K562 (cell line): ENCODE data around the gene CTNS. TPM values are rescaled to one million over a fixed set of nuclear protein-coding genes. Genes with fewer than 3 reads are reported as not detected.

Experiments
- ATAC-seq: fragments of 200-7000 bp; cut with Tn5 transposase; 3 replicates; pipeline ENCODE4 v1.9.1; 2020; ENCODE audit warnings: moderate library complexity
- BruUV-seq: library from RNA; stranded (reverse); fragments of 400-500 nt; replicated peaks from 2 replicates; lab custom pipeline; 2021; lab: Mats Ljungman, UMichigan
- CTCF ChIA-PET: fragments of 300-600 bp; formaldehyde crosslinking; extraction: SDS; loops from one replicate; lab custom pipeline; 2021; ENCODE audit warnings: low intra/inter-chr PET ratio; lab: Yijun Ruan, JAX
- POLR2A ChIA-PET: fragments of 300-600, 350-650 bp; sonication (Branson Sonifier 250); formaldehyde crosslinking; extraction: SDS; loops from one replicate; lab custom pipeline; 2021; ENCODE audit warnings: antibody characterized with exemption, inconsistent platforms; lab: Yijun Ruan, JAX
- DNase-seq, 4 experiments: peaks; one replicate each; pipeline versions ENCODE4 v3.0.0 to v3.0.0-alpha.2; 2011 to 2018; ENCODE audit warnings: low spot score in 3 of 4, mixed read lengths in 3 of 4; ENCODE audit errors: extremely low read depth in 1 of 4
- FAIRE-seq: peaks from 2 replicates; lab custom pipeline; 2011; peaks lifted over from hg19 to GRCh38; lab: Jason Lieb, UNC
- H2AFZ ChIP-seq: 2 replicates; pipeline ENCODE4 v1.6.0; 2011; ENCODE audit warnings: low read depth, low read length, control low read depth, inconsistent platforms
- H3K27ac ChIP-seq: fragments of 200-600 bp; 3 replicates; pipeline ENCODE4 v1.8.0; 2011; ENCODE audit warnings: low read depth, mild to moderate bottlenecking, control low read depth, inconsistent platforms, low read length, moderate library complexity, mixed read lengths; ENCODE audit errors: extremely low read depth
- H3K27me3 ChIP-seq, 2 experiments: fragments of 300-600 bp in 1 of 2; 2 replicates in 1 of 2; 3 replicates in 1 of 2; pipeline versions ENCODE4 v1.6.0 to v1.8.0; 2011; ENCODE audit warnings: inconsistent platforms in 2 of 2, low read length in 2 of 2, mild to moderate bottlenecking in 1 of 2, mixed read lengths in 1 of 2, moderate library complexity in 1 of 2; ENCODE audit not compliant: control insufficient read depth in 2 of 2, insufficient read depth in 2 of 2
- H3K36me3 ChIP-seq: fragments of 300-600 bp; 3 replicates; pipeline ENCODE4 v1.8.0; 2011; ENCODE audit warnings: mild to moderate bottlenecking, low read length, inconsistent platforms; ENCODE audit not compliant: control insufficient read depth, insufficient read depth
- H3K4me1 ChIP-seq, 2 experiments: fragments of 200-600 bp in 1 of 2; replicated peaks in 1 of 2; 2 replicates in 1 of 2; 3 replicates in 1 of 2; pipeline versions ENCODE4 v1.5.1 to v1.8.0; 2011; ENCODE audit warnings: inconsistent platforms in 2 of 2, low read length in 2 of 2, mild to moderate bottlenecking in 1 of 2, mixed read lengths in 1 of 2, moderate library complexity in 1 of 2; ENCODE audit not compliant: control insufficient read depth in 2 of 2, insufficient read depth in 2 of 2
- H3K4me2 ChIP-seq: 2 replicates; pipeline ENCODE4 v1.6.1; 2011; ENCODE audit warnings: low read length, control low read depth, inconsistent platforms, mixed read lengths; ENCODE audit not compliant: insufficient read depth
- H3K4me3 ChIP-seq: fragments of 200-600 bp; sonication (generic), shearing (Covaris generic); 2 replicates; pipeline ENCODE4 v1.5.1; 2016; ENCODE audit warnings: control low read depth, inconsistent platforms
- H3K79me2 ChIP-seq: fragments of 200-600 bp; 3 replicates; pipeline ENCODE4 v1.8.0; 2011; ENCODE audit warnings: low read length, inconsistent platforms; ENCODE audit not compliant: control insufficient read depth, insufficient read depth
- H3K9ac ChIP-seq, 2 experiments: 2 replicates each; pipeline versions ENCODE4 v1.6.0 to v1.6.1; 2011; ENCODE audit warnings: low read depth in 2 of 2, low read length in 2 of 2, control low read depth in 1 of 2, inconsistent platforms in 1 of 2, mild to moderate bottlenecking in 1 of 2, mixed read lengths in 1 of 2; ENCODE audit not compliant: insufficient read depth in 1 of 2
- H3K9me1 ChIP-seq: one replicate; pipeline ENCODE4 v1.6.0; 2011; ENCODE audit warnings: inconsistent platforms, mild to moderate bottlenecking, low read length, moderate library complexity; ENCODE audit not compliant: control insufficient read depth, insufficient read depth
- H3K9me3 ChIP-seq: replicated peaks from 2 replicates; pipeline ENCODE4 v1.5.1; 2011; ENCODE audit warnings: low read depth, low read length, inconsistent platforms; ENCODE audit not compliant: control insufficient read depth, insufficient read depth
- H4K20me1 ChIP-seq: replicated peaks from 2 replicates; pipeline ENCODE4 v1.6.1; 2011; ENCODE audit warnings: low read length, inconsistent platforms, mixed read lengths; ENCODE audit not compliant: control insufficient read depth, insufficient read depth
- ZNF282 ChIP-seq: sonication (generic); formaldehyde crosslinking; IDR thresholded peaks from 2 replicates; pipeline ENCODE4 v1.8.1; 2023; ENCODE audit warnings: missing genetic modification reagents
- WGBS: fragments of 100-300 bp; shearing (Covaris generic); methylation state at CpG from one replicate; pipeline ENCODE4 v1.1.6; 2016; ENCODE audit warnings: low coverage, mixed read lengths; ENCODE audit not compliant: insufficient coverage; ENCODE audit errors: missing lambda C conversion rate; 5-methylcytosine and 5-hydroxymethylcytosine counted together
- in situ Hi-C: fragments of 300-500 bp; cut with MboI; formaldehyde crosslinking; loops from 4 replicates; pipeline ENCODE4 v1.15.0; 2018; ENCODE audit warnings: inconsistent platforms, mixed read lengths
- intact Hi-C: fragments of 100-400 bp; cut with micrococcal nuclease; formaldehyde crosslinking; loops from 2 replicates; pipeline ENCODE4 v1.14.2; 2022
- polyA plus RNA-seq, 8 experiments: library from polyadenylated mRNA; depleted of rRNA in 4 of 8; stranded (reverse) in 5 of 8; unstranded in 3 of 8; fragments of >200 nt; fragmentation: Nextera tagmentation in 2 of 8; fragmentation: Illumina TruSeq in 1 of 8; extraction: Ambion mirVana in 2 of 8; extraction: Trizol in 1 of 8; gene quantifications; 2 replicates each; pipeline versions ENCODE4 v1.2.1 to v1.2.3, GENCODE V29; 2011 to 2014; ENCODE audit warnings: inconsistent platforms in 1 of 8, missing spikeins in 1 of 8
- total RNA-seq, 7 experiments: library from RNA; depleted of rRNA in 6 of 7; stranded (reverse); fragments of >200 nt in 6 of 7; fragmentation: Illumina TruSeq in 2 of 7; extraction: Trizol in 2 of 7; gene quantifications; 2 replicates each; pipeline versions ENCODE4 v1.2.1 to v1.2.3, GENCODE V29; 2011 to 2021; ENCODE audit warnings: low replicate concordance in 1 of 7
- TF ChIP-seq, protein P1 (sequence below): sonication (generic); formaldehyde crosslinking; IDR thresholded peaks from 2 replicates; pipeline ENCODE4 v1.8.1; 2023; ENCODE audit warnings: missing genetic modification reagents, mild to moderate bottlenecking, borderline replicate concordance

CTNS gene
- total and polyA plus RNA-seq, 9 of the 15 experiments (the other 6 are each of a cell fraction or from before 2014, with no cell fraction given): 0.66 to 8.4 (median 4.9) TPM

DNA sequence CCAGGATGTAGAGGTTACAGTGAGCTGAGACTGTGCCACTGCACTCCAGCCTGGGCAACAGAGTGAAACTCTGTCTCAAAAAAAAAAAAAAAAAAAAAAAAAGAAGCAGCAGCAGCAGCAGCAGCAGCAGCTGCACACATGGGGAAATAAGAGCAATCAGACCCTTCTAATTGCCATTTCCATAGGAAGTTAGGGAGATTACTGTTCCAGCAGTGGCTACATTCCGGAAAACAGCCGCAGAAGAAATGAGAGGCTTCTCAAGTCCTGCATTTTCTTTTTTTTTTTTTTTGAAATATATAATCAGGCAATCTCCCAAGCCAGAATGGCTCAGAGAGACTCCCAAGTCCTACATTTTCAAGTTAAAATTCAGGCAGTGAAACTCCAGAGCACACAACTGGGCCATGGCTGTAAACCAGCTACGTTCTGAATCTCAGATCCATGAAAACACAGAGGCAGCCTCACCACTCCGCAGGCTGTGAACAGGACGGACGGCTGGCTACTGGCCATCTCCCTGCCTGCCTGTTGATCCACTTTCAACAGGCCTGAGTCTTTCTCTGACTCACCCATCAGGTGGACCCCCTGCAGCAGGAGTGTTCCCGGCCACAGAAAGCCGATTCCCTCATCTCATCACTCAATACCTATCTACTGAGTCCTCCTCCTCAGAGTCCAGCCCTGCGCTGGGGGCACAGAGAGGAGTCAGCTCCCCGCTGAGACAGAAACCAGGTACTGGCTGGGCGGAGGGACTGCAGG, 42.3 kb upstream of the CTNS start:
- POLR2A ChIA-PET: interaction anchor here (0.6 kb wide), 1 partner anchor 736 kb away, joined by 3 read pairs; no protein-coding TSS in a partner anchor
- intact Hi-C loops: no loop called here

More for the DNA sequence above, 42.3 kb upstream of the CTNS start:
- H3K9ac ChIP-seq: no peak overlapping the region
- 7% methylated on average over 8 of the region's 11 CpGs for WGBS
- H3K9me3 ChIP-seq: no peaks in the 10 kb centered on the region
- H3K9me1 ChIP-seq: no peaks in the 10 kb centered on the region
- H3K4me1 ChIP-seq: peaks cover 0 to 4% of the 10 kb centered on the region in 2 experiments; a peak in 1 of 5 replicates
- no TSS peak for BruUV-seq
- H3K36me3 ChIP-seq: no peaks in the 10 kb centered on the region
- H3K4me2 ChIP-seq: no peak overlapping the region
- no peak overlapping the region for H3K27ac ChIP-seq
- no peak overlapping the region for H2AFZ ChIP-seq
- in situ Hi-C loops: no loop called here
- peaks cover 14 to 75% of the 10 kb centered on the region in 2 experiments; a peak in 3 of 5 replicates for H3K27me3 ChIP-seq
- no peaks in the 10 kb centered on the region for H3K79me2 ChIP-seq
- no peak for FAIRE-seq
- no peak for ATAC-seq
- H3K4me3 ChIP-seq: no peak overlapping the region
- DNase-seq: no peak
- TF ChIP-seq ZNF282 (CRISPR knock-in tag): no peak
- TF ChIP-seq, protein P1, sequence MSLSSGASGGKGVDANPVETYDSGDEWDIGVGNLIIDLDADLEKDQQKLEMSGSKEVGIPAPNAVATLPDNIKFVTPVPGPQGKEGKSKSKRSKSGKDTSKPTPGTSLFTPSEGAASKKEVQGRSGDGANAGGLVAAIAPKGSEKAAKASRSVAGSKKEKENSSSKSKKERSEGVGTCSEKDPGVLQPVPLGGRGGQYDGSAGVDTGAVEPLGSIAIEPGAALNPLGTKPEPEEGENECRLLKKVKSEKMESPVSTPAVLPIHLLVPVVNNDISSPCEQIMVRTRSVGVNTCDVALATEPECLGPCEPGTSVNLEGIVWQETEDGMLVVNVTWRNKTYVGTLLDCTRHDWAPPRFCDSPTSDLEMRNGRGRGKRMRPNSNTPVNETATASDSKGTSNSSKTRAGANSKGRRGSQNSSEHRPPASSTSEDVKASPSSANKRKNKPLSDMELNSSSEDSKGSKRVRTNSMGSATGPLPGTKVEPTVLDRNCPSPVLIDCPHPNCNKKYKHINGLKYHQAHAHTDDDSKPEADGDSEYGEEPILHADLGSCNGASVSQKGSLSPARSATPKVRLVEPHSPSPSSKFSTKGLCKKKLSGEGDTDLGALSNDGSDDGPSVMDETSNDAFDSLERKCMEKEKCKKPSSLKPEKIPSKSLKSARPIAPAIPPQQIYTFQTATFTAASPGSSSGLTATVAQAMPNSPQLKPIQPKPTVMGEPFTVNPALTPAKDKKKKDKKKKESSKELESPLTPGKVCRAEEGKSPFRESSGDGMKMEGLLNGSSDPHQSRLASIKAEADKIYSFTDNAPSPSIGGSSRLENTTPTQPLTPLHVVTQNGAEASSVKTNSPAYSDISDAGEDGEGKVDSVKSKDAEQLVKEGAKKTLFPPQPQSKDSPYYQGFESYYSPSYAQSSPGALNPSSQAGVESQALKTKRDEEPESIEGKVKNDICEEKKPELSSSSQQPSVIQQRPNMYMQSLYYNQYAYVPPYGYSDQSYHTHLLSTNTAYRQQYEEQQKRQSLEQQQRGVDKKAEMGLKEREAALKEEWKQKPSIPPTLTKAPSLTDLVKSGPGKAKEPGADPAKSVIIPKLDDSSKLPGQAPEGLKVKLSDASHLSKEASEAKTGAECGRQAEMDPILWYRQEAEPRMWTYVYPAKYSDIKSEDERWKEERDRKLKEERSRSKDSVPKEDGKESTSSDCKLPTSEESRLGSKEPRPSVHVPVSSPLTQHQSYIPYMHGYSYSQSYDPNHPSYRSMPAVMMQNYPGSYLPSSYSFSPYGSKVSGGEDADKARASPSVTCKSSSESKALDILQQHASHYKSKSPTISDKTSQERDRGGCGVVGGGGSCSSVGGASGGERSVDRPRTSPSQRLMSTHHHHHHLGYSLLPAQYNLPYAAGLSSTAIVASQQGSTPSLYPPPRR (CRISPR knock-in tag): no peak
- CTCF ChIA-PET: no interaction called here
- H4K20me1 ChIP-seq: peaks cover 5% of the 10 kb centered on the region
